Naive thymus-derived CD4-positive, alpha-beta T cell (primary cell): ENCODE results near the gene FHAD1. TPM values are rescaled to one million over a fixed set of nuclear protein-coding genes. Genes with fewer than 3 reads are reported as not detected.
"Not testable (repeated sequence)": the region's sequence is repeated elsewhere in the genome, so short reads cannot be mapped to it uniquely, and the experiment has no call there.

Experiments
- ATAC-seq: fragments of 150-1000 bp; cut with Tn5 transposase; 2 replicates; pipeline ENCODE4 v1.10.0; 2021; ENCODE audit warnings: mild to moderate bottlenecking, moderate library complexity
- CTCF ChIA-PET: fragments of 350-600 bp; sonication (Branson Sonifier 250); formaldehyde crosslinking; loops from one replicate; lab custom pipeline; 2021; ENCODE audit warnings: antibody characterized with exemption; lab: Charles Lee
- POLR2A ChIA-PET: fragments of 350-600 bp; sonication (Branson Sonifier 250); formaldehyde crosslinking; loops from one replicate; lab custom pipeline; 2021; ENCODE audit warnings: antibody characterized with exemption, inconsistent platforms; lab: Charles Lee
- DNase-seq, 9 donors: peaks; one replicate each; pipeline versions ENCODE4 v3.0.0 to v3.0.0-alpha.2; 2020 to 2022; ENCODE audit warnings: mixed read lengths in 1 of 9
- H3K27ac ChIP-seq: one replicate; pipeline ENCODE4 v1.7.0; 2013; ENCODE audit warnings: mild to moderate bottlenecking, low read depth, low read length, moderate library complexity
- H3K27me3 ChIP-seq, 2 donors: one replicate each; pipeline ENCODE4 v1.7.0; 2013; ENCODE audit warnings: low read length in 2 of 2, mild to moderate bottlenecking in 2 of 2, moderate library complexity in 2 of 2; ENCODE audit not compliant: control insufficient read depth in 2 of 2, insufficient read depth in 2 of 2
- H3K36me3 ChIP-seq, 3 experiments: 1 replicate in 2 of 3; 2 replicates in 1 of 3; pipeline ENCODE4 v1.7.0; 2013; ENCODE audit warnings: low read length in 3 of 3, mild to moderate bottlenecking in 3 of 3, moderate library complexity in 1 of 3; ENCODE audit not compliant: insufficient read depth in 3 of 3, control insufficient read depth in 2 of 3
- H3K4me1 ChIP-seq, 2 donors: one replicate each; pipeline ENCODE4 v1.7.0; 2013; ENCODE audit warnings: low read length in 2 of 2, mild to moderate bottlenecking in 2 of 2, moderate library complexity in 1 of 2; ENCODE audit not compliant: control insufficient read depth in 2 of 2, insufficient read depth in 2 of 2
- H3K4me3 ChIP-seq: 2 replicates; pipeline ENCODE4 v1.7.0; 2013; ENCODE audit warnings: mild to moderate bottlenecking, low read length
- H3K9me3 ChIP-seq, 3 experiments: 1 replicate in 2 of 3; 2 replicates in 1 of 3; pipeline ENCODE4 v1.7.0; 2013; ENCODE audit warnings: low read length in 3 of 3; ENCODE audit not compliant: control insufficient read depth in 2 of 3
- H3K27ac Mint-ChIP-seq, 9 donors: one replicate each; pipeline ENCODE4 v1.8.0; 2020 to 2022; ENCODE audit warnings: mixed read lengths in 9 of 9, mild to moderate bottlenecking in 8 of 9, moderate library complexity in 5 of 9, inconsistent platforms in 2 of 9
- H3K27me3 Mint-ChIP-seq, 5 donors: one replicate each; pipeline ENCODE4 v1.8.0; 2021 to 2022; ENCODE audit warnings: mixed read lengths in 5 of 5, mild to moderate bottlenecking in 1 of 5
- H3K36me3 Mint-ChIP-seq, 5 donors: one replicate each; pipeline ENCODE4 v1.8.0; 2020 to 2022; ENCODE audit warnings: mixed read lengths in 5 of 5, mild to moderate bottlenecking in 3 of 5, inconsistent platforms in 1 of 5
- H3K4me1 Mint-ChIP-seq, 7 donors: one replicate each; pipeline ENCODE4 v1.8.0; 2020 to 2022; ENCODE audit warnings: mixed read lengths in 7 of 7, mild to moderate bottlenecking in 3 of 7, inconsistent platforms in 1 of 7
- H3K4me3 Mint-ChIP-seq, 10 donors: one replicate each; pipeline ENCODE4 v1.8.0; 2020 to 2022; ENCODE audit warnings: mild to moderate bottlenecking in 10 of 10, mixed read lengths in 10 of 10, moderate library complexity in 6 of 10, inconsistent platforms in 2 of 10
- H3K9me3 Mint-ChIP-seq, 11 donors: one replicate each; pipeline ENCODE4 v1.8.0; 2020 to 2022; ENCODE audit warnings: mixed read lengths in 11 of 11, mild to moderate bottlenecking in 4 of 11, inconsistent platforms in 1 of 11, moderate library complexity in 1 of 11
- intact Hi-C, 2 donors: fragments of 100-400 bp; cut with micrococcal nuclease; formaldehyde crosslinking; loops; one replicate each; pipeline ENCODE4 v1.15.1; 2023
- polyA plus RNA-seq, 2 donors: library from polyadenylated mRNA; unstranded; fragments of 300-500 nt; fragmentation: Illumina TruSeq; gene quantifications; one replicate each; pipeline ENCODE4 v1.2.3, GENCODE V29; 2021
- total RNA-seq, 6 experiments: library from RNA in 5 of 6; stranded (reverse) in 5 of 6; gene quantifications; 1 replicate in 5 of 6; 2 replicates in 1 of 6; pipeline ENCODE4 v1.2.3 and lab custom pipeline; 2021 to 2026

Gene FHAD1
- total and polyA plus RNA-seq, 7 experiments from 2014 or later, result 0.19 to 1.1 TPM; not detected in 5

DNA sequence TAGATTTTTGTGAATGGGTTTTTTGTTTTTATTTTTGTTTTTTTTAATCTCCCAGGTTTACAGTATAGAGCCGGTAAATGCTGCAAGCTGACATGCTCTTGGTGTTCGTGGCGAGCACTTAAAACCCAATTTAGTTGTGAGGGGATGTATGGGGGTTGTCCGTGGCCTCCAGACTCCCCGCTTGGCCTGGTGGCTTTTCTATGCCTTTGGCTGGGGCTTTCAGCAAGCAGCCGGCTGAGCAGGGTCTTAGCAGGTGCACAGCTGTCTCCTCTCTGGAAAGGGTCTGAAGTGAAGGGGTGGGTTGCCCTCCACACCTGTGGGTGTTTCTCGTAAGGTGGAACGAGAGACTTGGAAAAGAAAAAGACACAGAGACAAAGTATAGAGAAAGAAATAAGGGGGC is 131.7 kb downstream of the FHAD1 start:
- DNase-seq (no peak), ATAC-seq (no peak)
- no peaks in the 10 kb centered on the region for H3K4me1 ChIP-seq
- ChIA-PET POLR2A (no interaction called here), CTCF (no interaction called here)
- no peaks in the 10 kb centered on the region for H3K9me3 ChIP-seq
- intact Hi-C loops, result no loop called here
- Mint-ChIP-seq H3K27me3 (peaks cover 0 to 26% (median 8%) of the 10 kb centered on the region in 5 donors), H3K27ac (no peak overlapping the region), H3K4me1 (peaks cover 0 to 4% (median 0%) of the 10 kb centered on the region in 7 donors), H3K4me3 (no peak overlapping the region), H3K36me3 (no peaks in the 10 kb centered on the region), H3K9me3 (no peaks in the 10 kb centered on the region)
- no peak overlapping the region for H3K27ac ChIP-seq
- no peak overlapping the region for H3K4me3 ChIP-seq
- no peaks in the 10 kb centered on the region for H3K27me3 ChIP-seq
- H3K36me3 ChIP-seq, result no peaks in the 10 kb centered on the region

DNA sequence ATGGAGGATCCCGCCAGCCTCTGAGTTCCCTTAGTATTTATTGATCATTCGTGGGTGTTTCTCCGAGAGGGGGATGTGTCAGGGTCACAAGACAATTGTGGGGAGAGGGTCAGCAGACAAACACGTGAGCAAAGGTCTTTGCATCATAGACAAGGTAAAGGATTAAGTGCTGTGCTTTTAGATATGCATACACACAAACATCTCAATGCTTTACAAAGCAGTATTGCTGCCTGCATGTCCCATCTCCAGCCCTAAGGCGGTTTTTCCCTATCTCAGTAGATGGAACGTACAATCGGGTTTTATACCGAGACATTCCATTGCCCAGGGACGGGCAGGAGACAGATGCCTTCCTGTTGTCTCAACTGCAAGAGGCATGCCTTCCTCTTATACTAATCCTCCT is 132.1 kb downstream of the FHAD1 start:
- H3K4me1 Mint-ChIP-seq, POLR2A ChIA-PET, H3K27ac ChIP-seq, DNase-seq, H3K4me1 ChIP-seq, H3K36me3 Mint-ChIP-seq, H3K4me3 Mint-ChIP-seq, intact Hi-C loops, H3K36me3 ChIP-seq, H3K9me3 Mint-ChIP-seq, ATAC-seq, CTCF ChIA-PET, H3K4me3 ChIP-seq, H3K27me3 ChIP-seq, H3K9me3 ChIP-seq, H3K27ac Mint-ChIP-seq: not testable (repeated sequence)
- H3K27me3 Mint-ChIP-seq, result peaks cover 0 to 31% (median 8%) of the 10 kb centered on the region in 5 donors

DNA sequence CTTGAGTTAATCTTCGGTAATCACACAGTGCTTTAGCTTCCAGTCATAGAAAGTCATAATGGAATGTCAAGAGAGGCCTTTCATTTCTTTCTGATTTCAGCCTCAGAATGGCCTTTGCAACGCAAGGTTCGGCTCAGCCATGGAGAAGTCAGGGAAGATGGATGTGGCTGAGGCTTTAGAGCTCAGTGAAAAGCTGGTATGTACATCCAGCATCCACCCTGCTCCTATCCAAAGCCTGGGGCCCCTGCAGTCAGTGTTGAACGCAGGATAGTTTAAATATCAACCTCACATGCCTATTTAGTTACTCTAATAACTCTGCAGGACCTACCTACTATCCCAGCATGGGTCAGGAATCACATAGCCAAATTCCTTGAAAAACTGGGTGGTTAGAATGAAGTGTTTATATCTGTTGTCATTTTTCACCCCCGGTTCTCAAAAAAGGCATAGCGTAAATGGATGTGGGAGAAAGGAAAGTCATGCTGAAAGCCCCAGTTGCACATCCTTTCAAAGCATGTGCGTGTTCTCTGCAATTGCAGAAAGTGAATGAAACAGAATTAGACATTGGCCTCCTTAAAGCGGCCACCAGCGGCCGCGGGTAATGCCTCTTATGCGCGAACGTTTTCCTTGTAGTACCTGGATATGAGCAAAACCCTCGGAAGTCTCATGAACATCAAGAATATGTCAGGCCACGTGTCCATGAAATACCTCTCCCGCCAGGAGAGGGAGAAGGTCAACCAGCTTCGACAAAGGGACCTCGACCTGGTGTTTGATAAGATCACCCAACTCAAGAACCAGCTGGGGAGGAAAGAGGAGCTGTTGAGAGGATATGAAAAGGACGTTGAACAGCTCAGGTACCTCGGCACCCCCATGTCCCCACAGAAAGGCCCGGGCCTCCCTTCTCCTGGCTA is 133.8 kb downstream of the FHAD1 start:
- DNase-seq (no peak), ATAC-seq (no peak)
- Histone ChIP-seq H3K36me3 (no peaks in the 10 kb centered on the region), H3K27me3 (no peaks in the 10 kb centered on the region), H3K4me3 (no peak overlapping the region), H3K9me3 (no peaks in the 10 kb centered on the region), H3K27ac (no peak overlapping the region), H3K4me1 (no peaks in the 10 kb centered on the region)
- Mint-ChIP-seq H3K27me3 (peaks cover 8 to 46% (median 16%) of the 10 kb centered on the region in 5 donors), H3K4me3 (no peak overlapping the region), H3K27ac (no peak overlapping the region), H3K36me3 (no peaks in the 10 kb centered on the region), H3K9me3 (peaks cover 0 to 2% (median 0%) of the 10 kb centered on the region in 11 donors), H3K4me1 (peaks cover 0 to 12% (median 6%) of the 10 kb centered on the region in 7 donors)
- ChIA-PET POLR2A (no interaction called here), CTCF (interaction anchor here (0.6 kb wide), 1 partner anchor 57 kb away, joined by 3 read pairs; no protein-coding TSS in a partner anchor)
- intact Hi-C loops, result loop anchor here in 1 of 2 donors (10.0 kb wide), 1 partner anchor 54 kb away; the partner anchor contains the start of gene CTRC

DNA sequence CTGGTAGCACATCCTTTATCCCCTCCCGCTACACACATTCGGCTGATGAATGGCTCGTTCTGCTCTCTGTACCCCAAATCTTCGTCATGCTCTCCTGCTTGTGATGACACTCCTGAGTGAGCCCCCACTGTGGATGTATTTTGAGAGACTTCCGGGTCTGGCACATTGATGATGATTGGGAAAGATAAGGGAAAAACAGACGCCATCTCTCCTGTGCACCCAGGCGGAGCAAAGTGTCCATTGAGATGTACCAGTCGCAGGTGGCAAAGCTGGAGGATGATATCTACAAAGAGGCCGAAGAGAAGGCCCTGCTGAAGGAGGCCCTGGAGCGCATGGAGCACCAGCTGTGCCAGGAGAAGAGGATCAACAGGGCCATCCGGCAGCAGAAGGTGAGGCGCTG is 134.8 kb downstream of the FHAD1 start:
- H3K4me1 ChIP-seq, result no peaks in the 10 kb centered on the region
- peaks cover 0 to 2% (median 0%) of the 10 kb centered on the region in 11 donors for H3K9me3 Mint-ChIP-seq
- CTCF ChIA-PET, result interaction anchor here (0.6 kb wide), 1 partner anchor 58 kb away, joined by 3 read pairs; no protein-coding TSS in a partner anchor
- H3K4me1 Mint-ChIP-seq, result peaks cover 0 to 22% (median 10%) of the 10 kb centered on the region in 7 donors
- POLR2A ChIA-PET, result no interaction called here
- ATAC-seq (no peak), DNase-seq (no peak)
- H3K27ac ChIP-seq, result no peak overlapping the region
- H3K9me3 ChIP-seq, result no peaks in the 10 kb centered on the region
- no peak overlapping the region for H3K4me3 ChIP-seq
- H3K36me3 ChIP-seq, result no peaks in the 10 kb centered on the region
- H3K27me3 ChIP-seq, result no peaks in the 10 kb centered on the region
- H3K36me3 Mint-ChIP-seq, result no peaks in the 10 kb centered on the region
- intact Hi-C loops, result loop anchor here in 1 of 2 donors (10.0 kb wide), 1 partner anchor 53 kb away; the partner anchor contains the start of gene CTRC
- no peak overlapping the region for H3K4me3 Mint-ChIP-seq
- peaks cover 8 to 48% (median 19%) of the 10 kb centered on the region in 5 donors for H3K27me3 Mint-ChIP-seq
- no peak overlapping the region for H3K27ac Mint-ChIP-seq

DNA sequence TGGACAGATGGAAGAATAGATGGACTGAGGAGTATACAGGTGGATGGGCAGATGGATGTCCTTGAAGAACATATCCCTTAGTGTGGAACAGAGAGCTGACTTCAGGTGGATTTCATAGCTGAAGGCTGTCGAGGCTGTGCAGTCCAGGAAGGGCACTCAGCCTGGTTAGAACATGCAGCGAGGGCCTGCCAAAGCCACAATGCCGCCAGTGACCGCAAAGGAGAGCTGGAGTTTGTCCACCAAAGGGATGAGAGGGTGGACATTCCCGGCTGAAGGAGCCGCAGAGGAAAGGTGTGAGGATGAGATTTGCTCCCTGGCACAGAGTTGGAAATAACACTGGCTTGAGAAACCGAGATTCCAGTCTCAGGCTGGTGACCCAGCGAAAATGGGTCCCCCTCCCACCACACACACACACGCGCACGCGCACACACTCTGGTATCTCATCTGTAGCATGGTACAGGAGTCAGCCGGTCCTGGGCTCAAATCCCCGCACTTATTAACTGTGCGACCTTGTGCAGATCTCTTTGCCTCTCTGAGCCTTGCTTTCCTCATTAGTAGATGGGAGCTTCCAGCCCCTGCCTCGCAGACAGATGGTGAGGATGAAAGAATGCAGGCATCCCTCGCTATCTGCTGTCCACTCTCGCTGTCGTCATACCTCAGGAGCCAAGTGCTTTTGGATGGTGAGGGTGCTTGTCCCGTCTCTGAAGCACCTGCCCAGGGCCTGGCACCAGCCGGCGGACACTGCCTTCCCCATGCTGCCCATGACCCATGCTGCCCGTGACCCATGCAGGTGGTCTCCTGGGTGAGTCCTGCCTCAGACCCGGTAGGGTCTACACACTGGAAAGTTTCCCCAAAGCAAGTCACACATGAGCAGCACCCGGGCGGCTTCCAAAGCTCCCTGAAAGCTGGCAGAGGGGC is 135.8 kb downstream of the FHAD1 start:
- H3K27me3 Mint-ChIP-seq, result peaks cover 14 to 51% (median 28%) of the 10 kb centered on the region in 5 donors
- Histone ChIP-seq H3K9me3 (no peaks in the 10 kb centered on the region), H3K27ac (no peak overlapping the region), H3K4me3 (no peak overlapping the region), H3K4me1 (no peaks in the 10 kb centered on the region), H3K36me3 (no peaks in the 10 kb centered on the region), H3K27me3 (no peaks in the 10 kb centered on the region)
- ChIA-PET POLR2A (no interaction called here), CTCF (interaction anchor here (1.0 kb wide), 1 partner anchor 49 kb away, joined by 3 read pairs; no protein-coding TSS in a partner anchor)
- intact Hi-C loops, result loop anchor here in 1 of 2 donors (10.0 kb wide), 1 partner anchor 52 kb away; the partner anchor contains the start of gene CTRC
- ATAC-seq (no peak), DNase-seq (no peak)
- H3K4me1 Mint-ChIP-seq, result peaks cover 0 to 22% (median 10%) of the 10 kb centered on the region in 7 donors
- H3K36me3 Mint-ChIP-seq, result no peaks in the 10 kb centered on the region
- no peak overlapping the region for H3K4me3 Mint-ChIP-seq
- H3K27ac Mint-ChIP-seq, result no peak overlapping the region
- H3K9me3 Mint-ChIP-seq, result peaks cover 0 to 2% (median 0%) of the 10 kb centered on the region in 11 donors

DNA sequence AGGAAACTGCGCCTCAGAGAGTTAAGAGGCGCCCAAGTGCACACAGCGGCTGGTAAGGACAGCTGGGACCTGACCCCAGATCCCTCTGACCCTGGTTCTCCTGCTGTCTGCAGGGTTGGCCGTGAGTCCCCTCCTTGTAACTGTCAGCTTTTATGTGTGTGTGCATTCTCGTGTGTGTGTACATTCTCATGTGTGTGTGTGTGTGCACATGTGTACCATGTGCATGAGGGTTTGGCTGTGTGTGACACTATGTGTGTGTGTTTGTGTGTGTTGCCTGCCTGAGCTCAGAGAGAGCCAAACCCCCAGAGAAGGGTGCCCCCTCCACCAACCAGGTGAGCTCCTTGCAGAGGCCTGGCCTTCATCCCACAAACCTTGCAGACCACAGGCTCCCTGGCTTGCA is 136.8 kb downstream of the FHAD1 start:
- Mint-ChIP-seq H3K27ac (no peak overlapping the region), H3K27me3 (peaks cover 14 to 51% (median 28%) of the 10 kb centered on the region in 5 donors), H3K9me3 (peaks cover 0 to 2% (median 0%) of the 10 kb centered on the region in 11 donors), H3K4me1 (peaks cover 0 to 22% (median 10%) of the 10 kb centered on the region in 7 donors), H3K4me3 (peak overlapping the region in 1 of 10 donors; percentile 22), H3K36me3 (no peaks in the 10 kb centered on the region)
- DNase-seq (no peak), ATAC-seq (no peak)
- intact Hi-C loops, result loop anchor here in 1 of 2 donors (10.0 kb wide), 1 partner anchor 51 kb away; the partner anchor contains the start of gene CTRC
- ChIA-PET CTCF (interaction anchor here (1.0 kb wide), 1 partner anchor 48 kb away, joined by 3 read pairs; no protein-coding TSS in a partner anchor), POLR2A (no interaction called here)
- Histone ChIP-seq H3K4me1 (no peaks in the 10 kb centered on the region), H3K27ac (no peak overlapping the region), H3K36me3 (no peaks in the 10 kb centered on the region), H3K27me3 (no peaks in the 10 kb centered on the region), H3K4me3 (no peak overlapping the region), H3K9me3 (no peaks in the 10 kb centered on the region)
